Brain pericyte (primary cell): ENCODE measurements around the gene ETV6.
"Not testable (repeated sequence)": the region's sequence is repeated elsewhere in the genome, so short reads cannot be mapped to it uniquely, and the experiment has no call there.

ENCODE experiments used
- DNase-seq: peaks from one replicate; pipeline ENCODE4 v3.0.0-alpha.2; 2012; ENCODE audit warnings: low read depth, low spot score

The ETV6 gene

GRCh38 chr12:11884116-11884515, 234.6 kb downstream of the ETV6 start:
- no peak for DNase-seq

- no peak for DNase-seq
Observed at GRCh38 chr12:11884706-11885105, 235.2 kb downstream of the ETV6 start.

GRCh38 chr12:11885261-11886038, 236.0 kb downstream of the ETV6 start:
- no peak for DNase-seq

GRCh38 chr12:11886339-11886738, 236.9 kb downstream of the ETV6 start:
- DNase-seq = no peak

GRCh38 chr12:11888029-11888428, 238.6 kb downstream of the ETV6 start:
- no peak for DNase-seq

GRCh38 chr12:11891346-11891745, 241.9 kb downstream of the ETV6 start:
- DNase-seq = no peak

- no peak for DNase-seq
Observed at GRCh38 chr12:11891754-11892386, 242.4 kb downstream of the ETV6 start.

- no peak for DNase-seq
Observed at GRCh38 chr12:11893998-11894397, 244.5 kb downstream of the ETV6 start.

- no peak for DNase-seq
Observed at GRCh38 chr12:11894890-11895289, 245.4 kb downstream of the ETV6 start.

GRCh38 chr12:11895421-11896078, 246.1 kb downstream of the ETV6 start:
- DNase-seq = no peak

GRCh38 chr12:11896417-11896929, 247.0 kb downstream of the ETV6 start:
- DNase-seq = no peak

- no peak for DNase-seq
Observed at GRCh38 chr12:11897923-11898322, 248.4 kb downstream of the ETV6 start.

GRCh38 chr12:11901701-11902524, 252.4 kb downstream of the ETV6 start:
- DNase-seq = no peak

- DNase-seq = no peak
Observed at GRCh38 chr12:11902525-11902875, 253.0 kb downstream of the ETV6 start.

GRCh38 chr12:11904124-11904523, 254.7 kb downstream of the ETV6 start:
- no peak for DNase-seq

GRCh38 chr12:11905534-11905933, 256.1 kb downstream of the ETV6 start:
- no peak for DNase-seq

- DNase-seq = no peak
Observed at GRCh38 chr12:11906286-11906935, 256.9 kb downstream of the ETV6 start.

- no peak for DNase-seq
Observed at GRCh38 chr12:11907625-11908024, 258.2 kb downstream of the ETV6 start.

GRCh38 chr12:11909406-11909805, 259.9 kb downstream of the ETV6 start:
- not testable (repeated sequence) for DNase-seq

- no peak for DNase-seq
Observed at GRCh38 chr12:11916113-11916512, 266.6 kb downstream of the ETV6 start.

- DNase-seq = no peak
Observed at GRCh38 chr12:11916771-11917170, 267.3 kb downstream of the ETV6 start.
